ENCODE results near the gene GUCY2D.
"Not testable (repeated sequence)": the region's sequence is repeated elsewhere in the genome, so short reads cannot be mapped to it uniquely, and the experiment has no call there.

Gene GUCY2D

DNA sequence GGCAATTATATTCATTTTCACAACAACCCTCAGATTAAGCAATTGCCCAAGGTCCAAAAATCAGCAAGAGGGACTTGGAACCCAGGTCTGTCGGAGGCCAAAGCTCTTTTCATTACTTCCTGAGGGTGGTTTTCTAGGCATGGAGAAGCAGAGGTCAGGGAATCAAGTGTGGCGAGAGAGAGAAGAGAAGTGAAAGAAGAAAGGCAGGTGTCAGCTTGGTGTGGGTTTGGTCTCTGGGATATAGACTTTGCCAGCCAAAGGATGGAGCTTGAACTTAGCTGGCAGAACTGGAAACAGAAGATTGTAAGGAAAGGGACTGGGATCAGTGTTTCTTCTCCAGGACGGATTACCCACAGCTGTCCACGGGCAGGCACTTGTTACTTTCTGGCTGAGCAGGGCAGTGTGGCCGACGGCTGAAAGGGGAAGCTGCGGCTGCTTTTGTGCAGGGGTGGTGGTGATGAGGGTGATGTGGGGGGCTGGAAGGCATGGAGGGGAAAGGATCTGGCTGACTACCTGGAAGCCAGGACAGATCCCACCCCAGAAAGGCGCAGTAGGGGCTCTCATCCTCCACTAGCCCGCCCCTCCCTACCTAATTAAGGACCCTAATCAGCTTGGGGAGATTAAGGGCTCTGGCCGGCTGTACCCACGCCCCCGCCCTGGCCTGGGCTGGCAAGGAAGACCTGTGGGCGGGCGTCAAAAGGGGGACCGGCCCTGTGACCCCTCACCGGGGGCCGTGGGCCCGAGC lies at the start of gene GUCY2D:
GUCY2D (plus strand) TSS at position 640 of the 745 bp plus-strand sequence. CDS start 433 bp downstream, outside the sequence.
- no peak for DNase-seq (ENCODE audit: low spot score)
- no peak within 1 kb of the TSS for H3K27ac ChIP-seq
- POLR2A ChIA-PET (ENCODE audit: low non-redundant PET) = no interaction called here
- CTCF ChIA-PET = interaction anchor here (0.6 to 1.1 kb wide), 5 partner anchors 9 to 106 kb away, joined by 3 to 6 read pairs (median 4); no protein-coding TSS in a partner anchor
- TF ChIP-seq, protein P1, sequence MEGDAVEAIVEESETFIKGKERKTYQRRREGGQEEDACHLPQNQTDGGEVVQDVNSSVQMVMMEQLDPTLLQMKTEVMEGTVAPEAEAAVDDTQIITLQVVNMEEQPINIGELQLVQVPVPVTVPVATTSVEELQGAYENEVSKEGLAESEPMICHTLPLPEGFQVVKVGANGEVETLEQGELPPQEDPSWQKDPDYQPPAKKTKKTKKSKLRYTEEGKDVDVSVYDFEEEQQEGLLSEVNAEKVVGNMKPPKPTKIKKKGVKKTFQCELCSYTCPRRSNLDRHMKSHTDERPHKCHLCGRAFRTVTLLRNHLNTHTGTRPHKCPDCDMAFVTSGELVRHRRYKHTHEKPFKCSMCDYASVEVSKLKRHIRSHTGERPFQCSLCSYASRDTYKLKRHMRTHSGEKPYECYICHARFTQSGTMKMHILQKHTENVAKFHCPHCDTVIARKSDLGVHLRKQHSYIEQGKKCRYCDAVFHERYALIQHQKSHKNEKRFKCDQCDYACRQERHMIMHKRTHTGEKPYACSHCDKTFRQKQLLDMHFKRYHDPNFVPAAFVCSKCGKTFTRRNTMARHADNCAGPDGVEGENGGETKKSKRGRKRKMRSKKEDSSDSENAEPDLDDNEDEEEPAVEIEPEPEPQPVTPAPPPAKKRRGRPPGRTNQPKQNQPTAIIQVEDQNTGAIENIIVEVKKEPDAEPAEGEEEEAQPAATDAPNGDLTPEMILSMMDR (conservative IDR thresholded peaks at IDR 0.05; ENCODE audit: low read depth) = no peak

DNA sequence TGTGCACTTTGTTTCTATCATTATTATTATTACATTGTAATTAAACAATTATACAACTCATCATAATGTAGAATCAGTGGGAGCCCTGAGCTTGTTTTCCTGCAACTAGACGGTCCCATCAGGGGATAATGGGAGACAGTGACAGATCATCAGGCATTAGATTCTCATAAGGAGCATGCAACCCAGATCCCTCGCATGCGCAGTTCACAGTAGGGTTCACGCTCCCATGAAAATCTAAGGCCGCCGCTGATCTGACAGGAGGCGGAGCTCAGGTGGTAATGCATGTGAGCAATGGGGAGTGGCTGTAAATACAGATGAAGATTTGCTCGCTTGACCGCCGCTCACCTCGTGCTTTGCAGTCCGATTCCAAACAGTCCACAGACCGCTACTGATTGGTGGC lies 49.1 kb upstream of the GUCY2D start:
- POLR2A ChIA-PET (ENCODE audit: low non-redundant PET); DNase-seq (ENCODE audit: low spot score); H3K27ac ChIP-seq: not testable (repeated sequence)
- CTCF ChIA-PET = interaction anchor here (0.6 to 1.2 kb wide), 3 partner anchors 37 to 104 kb away, joined by 3 to 5 read pairs (median 5); no protein-coding TSS in a partner anchor

DNA sequence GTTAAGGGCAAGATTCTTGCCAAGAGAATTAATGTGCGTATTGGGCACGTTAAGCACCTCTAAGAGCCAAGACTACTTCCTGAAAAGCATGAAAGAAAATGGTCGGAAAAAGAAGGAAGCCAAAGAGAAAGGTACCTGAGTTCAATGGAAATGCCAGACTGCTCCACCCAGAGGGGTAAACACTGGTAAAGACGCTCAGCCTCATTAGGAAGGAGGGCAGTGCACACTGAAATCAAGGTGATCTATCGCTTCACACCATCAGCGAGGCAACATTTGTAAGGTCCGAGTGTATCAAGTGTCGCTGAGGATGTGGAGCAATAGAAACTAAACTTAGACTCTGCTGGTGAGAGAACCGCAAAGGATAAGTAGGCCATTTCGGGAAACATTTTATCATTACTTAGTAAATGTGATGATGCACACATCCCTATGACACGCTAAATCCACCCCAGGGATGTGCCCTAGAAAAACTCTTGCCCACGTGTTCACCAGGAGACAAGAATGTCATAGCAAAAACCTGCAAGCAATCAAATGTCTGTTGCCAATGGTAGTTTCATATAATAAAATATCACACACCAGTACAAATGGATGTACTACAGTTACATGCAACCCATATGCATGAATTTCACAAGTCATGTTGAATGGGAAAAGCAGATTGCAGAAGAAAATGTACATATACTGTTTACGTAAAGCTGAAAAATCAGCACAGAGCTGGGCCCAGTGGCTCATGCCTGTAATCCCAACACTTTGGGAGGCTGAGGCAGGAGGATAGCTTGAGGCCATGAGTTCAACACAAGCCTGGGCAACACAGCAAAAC lies 46.8 kb upstream of the GUCY2D start:
- H3K27ac ChIP-seq = no peak overlapping the region
- TF ChIP-seq, protein P1 (conservative IDR thresholded peaks at IDR 0.05; ENCODE audit: low read depth) = no peak
- DNase-seq (ENCODE audit: low spot score) = no peak
- POLR2A ChIA-PET (ENCODE audit: low non-redundant PET) = no interaction called here
- CTCF ChIA-PET = interaction anchor here (0.6 kb wide), 1 partner anchor 35 kb away, joined by 5 read pairs; no protein-coding TSS in a partner anchor

DNA sequence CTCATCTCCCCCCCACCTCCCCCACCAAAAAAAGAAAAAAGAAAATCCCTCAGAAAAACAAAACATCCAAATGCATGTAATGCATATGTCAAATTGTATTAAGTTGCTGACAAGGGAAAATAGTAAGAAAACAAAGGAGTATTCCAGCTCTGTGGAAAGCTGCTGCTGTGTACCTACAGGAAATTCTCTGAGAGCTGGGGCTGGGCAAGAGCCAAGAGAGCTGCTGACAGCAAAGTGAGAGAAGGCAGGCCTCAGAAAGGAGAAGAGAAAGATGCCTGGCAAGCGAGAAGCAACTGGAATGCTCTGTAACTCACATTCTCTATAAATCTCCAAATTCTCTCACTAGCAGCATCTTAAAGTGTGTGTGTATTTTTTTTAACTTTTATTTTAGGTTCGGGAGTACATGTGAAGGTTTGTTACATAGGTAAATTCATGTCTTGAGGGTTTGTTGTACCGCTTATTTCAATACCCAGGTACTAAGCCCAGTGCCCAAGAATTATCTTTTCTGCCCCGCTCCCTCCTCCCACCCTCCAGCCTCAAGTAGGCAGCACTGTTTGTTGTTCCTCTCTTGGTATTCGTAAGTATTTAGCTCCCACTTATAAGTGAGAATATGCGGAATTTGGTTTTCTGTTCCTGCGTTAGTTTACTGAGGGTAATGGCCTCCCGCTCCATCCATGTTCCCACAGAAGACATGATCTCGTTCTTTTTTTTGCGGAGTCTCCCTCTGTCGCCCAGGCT lies 46.0 kb upstream of the GUCY2D start:
- TF ChIP-seq, protein P1 (conservative IDR thresholded peaks at IDR 0.05; ENCODE audit: low read depth) = no peak
- H3K27ac ChIP-seq = no peak overlapping the region
- no peak for DNase-seq (ENCODE audit: low spot score)
- ChIA-PET CTCF (interaction anchor here (0.6 kb wide), 1 partner anchor 34 kb away, joined by 5 read pairs; no protein-coding TSS in a partner anchor), POLR2A (ENCODE audit: low non-redundant PET) (no interaction called here)

DNA sequence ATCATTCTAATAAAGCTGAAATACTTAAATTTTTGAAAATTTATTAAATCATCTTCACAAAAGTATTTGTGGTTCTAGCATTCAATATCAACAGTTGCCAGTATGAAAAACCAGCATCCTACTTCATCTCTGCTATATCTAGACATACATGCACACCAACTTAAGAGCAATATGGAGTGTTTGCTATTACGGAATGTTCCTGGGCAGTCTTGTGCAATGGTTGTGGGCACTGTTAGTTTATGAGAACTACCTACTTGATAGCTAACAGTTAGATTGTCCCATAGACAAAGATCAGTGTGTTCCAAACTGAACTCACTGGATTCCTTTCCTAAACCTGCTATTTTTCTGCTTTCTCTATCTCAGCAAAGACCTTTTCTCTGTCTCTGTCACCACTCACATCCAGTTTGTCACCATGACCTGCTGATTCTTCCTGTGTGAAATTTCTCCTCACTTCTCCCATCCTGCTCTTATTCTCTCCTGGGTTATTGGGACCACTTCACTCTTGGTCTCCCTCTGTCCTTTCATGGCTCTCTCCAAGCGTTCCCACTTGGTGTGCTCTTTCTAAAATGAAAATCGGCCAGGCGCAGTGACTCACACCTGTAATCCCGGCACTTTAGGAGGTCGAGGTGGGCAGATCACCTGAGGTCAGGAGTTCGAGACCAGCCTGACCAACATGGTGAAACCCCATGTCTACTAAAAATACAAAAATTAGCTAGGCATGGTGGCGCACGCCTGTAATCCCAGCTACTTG lies 42.7 kb upstream of the GUCY2D start:
- H3K27ac ChIP-seq = no peak overlapping the region
- ChIA-PET CTCF (no interaction called here), POLR2A (ENCODE audit: low non-redundant PET) (no interaction called here)
- no peak for DNase-seq (ENCODE audit: low spot score)
- TF ChIP-seq, protein P1 (conservative IDR thresholded peaks at IDR 0.05; ENCODE audit: low read depth) = no peak

DNA sequence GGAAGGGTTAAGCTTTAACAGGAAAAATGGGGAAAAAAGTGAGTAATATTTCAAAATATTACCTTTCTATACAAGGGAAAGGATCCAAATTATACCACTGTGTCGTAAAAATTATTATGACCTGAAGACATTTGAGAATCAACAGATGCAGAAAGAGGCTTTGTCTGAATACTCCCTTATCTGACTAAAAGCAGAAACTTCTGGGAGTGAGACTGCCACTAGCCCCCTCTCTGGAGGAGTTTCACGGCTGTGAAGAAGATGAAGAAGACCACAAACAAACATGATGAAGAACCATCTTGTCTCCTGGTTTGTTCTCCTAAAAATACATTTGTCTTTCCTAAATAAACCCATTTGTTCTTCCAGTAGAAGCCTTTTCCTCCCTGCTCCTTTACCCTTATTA lies 41.0 kb upstream of the GUCY2D start:
- DNase-seq (ENCODE audit: low spot score) = no peak
- no peak overlapping the region for H3K27ac ChIP-seq
- ChIA-PET POLR2A (ENCODE audit: low non-redundant PET) (no interaction called here), CTCF (no interaction called here)
- TF ChIP-seq, protein P1 (conservative IDR thresholded peaks at IDR 0.05; ENCODE audit: low read depth) = no peak

Data from RWPE1 (cell line).